Middle frontal gyrus (tissue), 1 donor: ENCODE measurements around the gene FGF14.

Experiments
- DNase-seq: peaks from one replicate; pipeline ENCODE4 v3.0.0-alpha.2; 2015; ENCODE audit warnings: low spot score; ENCODE audit errors: extremely low spot score

The FGF14 gene

DNA sequence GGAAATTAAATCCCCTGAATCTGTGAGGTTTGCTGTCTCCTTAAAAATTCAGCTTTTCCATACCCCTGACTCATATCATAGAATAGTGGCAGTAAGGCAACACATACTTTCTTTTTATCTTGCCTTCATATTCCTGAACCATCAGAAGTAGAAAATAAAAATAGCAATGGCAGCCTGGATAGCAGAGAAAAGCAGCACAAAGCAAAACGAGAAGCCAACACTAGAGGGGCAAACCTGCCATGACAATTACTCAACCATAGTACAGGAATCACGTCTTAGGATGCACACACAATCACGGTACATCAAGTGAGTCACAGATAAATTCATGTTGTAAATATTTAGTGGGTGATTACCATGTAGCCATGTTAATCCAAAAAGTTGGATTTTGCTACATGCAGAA, 606.4 kb downstream of the FGF14 start:
- no peak for DNase-seq

DNA sequence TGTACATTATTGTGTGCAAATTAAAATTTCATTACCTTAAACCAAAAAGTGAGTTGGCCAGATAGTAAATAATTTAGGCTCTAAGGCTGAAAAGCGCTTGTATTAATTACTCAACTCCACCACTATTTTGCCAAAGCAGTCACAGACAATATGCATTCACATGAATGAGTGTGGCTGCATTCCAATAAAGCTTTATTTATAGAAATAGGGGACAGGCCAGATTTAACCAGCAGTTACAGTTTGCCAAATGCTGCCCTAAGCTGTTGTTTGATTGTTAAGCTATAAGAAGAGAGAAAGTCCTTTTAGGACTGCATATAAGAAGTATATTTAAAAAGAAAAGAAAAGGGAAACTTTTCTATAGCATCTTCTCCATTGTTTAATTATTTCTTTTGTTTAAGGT, 606.8 kb downstream of the FGF14 start:
- no peak for DNase-seq

DNA sequence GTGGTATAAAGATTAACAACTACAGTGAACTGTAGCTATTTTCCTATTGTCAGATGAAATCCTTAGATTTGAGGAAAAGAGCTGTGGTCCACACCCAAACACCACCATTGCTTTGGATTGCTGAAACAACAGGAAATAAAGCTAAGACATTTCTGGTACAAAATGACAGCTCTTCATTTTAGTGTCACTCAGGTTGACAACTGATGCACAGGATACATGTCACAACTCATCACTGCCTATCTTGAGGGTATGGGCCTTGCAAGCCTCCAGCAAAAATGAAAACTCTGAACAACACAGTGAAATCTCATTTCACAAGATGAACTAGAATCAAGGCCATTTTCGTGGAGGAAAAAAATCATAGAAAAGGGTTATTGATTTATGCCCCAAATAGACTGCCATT, 609.7 kb downstream of the FGF14 start:
- DNase-seq, result no peak

DNA sequence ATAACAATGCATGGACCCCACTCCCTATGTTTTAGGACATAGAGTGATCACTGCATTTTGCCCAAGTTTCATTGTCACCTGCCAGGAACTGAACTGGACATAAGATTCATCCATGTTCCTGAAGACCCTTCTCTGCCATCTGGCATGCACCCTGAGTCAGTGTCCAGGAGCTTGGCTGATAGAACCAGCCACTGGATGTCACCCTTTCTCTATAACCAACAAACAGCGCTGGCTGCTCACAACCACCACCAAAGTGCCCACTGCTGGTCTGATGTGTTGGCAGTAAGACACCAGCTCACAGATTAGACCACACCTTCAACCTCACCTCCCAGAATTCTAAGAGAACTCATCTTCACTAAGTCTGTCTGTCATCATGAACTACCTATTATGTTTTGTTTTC, 616.0 kb downstream of the FGF14 start:
- no peak for DNase-seq

DNA sequence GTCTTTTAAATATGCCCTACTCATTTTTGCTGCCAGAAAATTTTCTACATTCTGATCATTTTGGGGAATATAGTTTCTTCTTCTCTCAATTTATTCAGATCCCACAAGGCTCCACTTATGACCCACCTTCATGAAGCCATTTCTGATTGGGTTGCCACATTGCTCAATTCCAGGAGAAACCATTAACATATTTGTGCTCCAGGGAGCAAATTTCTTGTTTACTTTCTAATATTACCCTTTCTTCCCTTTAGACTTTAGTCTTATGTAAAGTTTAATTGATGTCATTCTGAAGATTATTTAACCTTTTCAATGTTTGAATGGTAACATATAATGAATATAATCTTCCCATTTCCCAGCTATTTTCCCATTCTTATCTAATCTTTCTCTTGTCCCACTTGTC, 617.5 kb downstream of the FGF14 start:
- DNase-seq, result no peak

DNA sequence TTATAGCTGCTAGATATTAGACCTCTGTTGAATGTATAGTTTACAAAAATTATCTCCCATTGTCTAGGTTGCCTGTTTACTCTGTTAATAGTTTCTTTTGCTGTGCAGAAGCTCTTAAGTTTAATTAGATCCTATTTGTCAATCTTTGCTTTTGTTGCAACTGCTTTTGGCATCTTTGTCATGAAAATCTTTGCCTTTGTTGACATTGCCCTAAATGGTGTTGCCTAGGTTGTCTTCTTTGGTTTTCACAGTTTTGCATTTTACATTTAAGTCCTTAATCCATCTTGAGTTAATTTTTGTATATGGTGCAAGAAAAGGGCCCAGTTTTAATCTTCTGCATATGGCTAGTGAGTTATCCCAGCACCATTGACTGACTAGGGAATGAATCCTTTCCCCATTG, 618.3 kb downstream of the FGF14 start:
- DNase-seq, result no peak

DNA sequence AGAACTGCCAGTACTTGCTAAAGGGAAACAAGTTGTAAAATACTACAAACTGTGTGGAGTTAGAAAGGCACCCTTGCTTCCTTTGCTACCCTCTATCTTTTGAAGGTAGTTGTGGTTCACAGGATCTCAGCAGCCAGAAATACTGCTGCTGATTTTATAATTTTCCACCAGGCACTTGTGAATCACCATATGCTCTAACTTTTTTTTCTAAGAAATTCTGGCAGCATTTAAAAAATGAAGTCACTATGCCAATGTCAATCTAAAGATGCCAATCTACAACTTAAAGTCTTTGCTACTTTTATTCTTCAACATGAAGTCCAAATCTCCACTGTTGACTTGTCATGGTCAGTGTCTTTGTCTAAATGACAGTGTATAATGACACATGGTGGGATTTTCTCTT, 621.6 kb downstream of the FGF14 start:
- DNase-seq, result no peak

DNA sequence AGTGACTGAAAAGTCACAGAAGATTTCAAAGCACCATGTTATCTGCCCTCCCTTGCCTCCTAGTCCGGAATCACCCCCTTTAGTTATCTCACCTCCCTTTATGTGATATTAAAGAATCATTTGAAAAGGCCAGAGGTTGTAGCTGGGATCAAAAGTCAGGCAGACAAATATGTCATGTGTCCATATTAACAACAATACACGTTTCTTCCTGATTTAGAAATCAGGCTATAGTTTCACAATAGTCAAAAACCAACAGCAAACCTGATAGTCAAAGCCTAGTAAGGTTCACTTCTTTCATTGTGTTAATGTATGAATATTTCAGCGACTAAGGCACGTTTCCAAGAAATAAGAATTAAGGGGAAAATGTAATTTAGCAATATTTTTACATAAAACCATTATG, 622.7 kb downstream of the FGF14 start:
- no peak for DNase-seq

DNA sequence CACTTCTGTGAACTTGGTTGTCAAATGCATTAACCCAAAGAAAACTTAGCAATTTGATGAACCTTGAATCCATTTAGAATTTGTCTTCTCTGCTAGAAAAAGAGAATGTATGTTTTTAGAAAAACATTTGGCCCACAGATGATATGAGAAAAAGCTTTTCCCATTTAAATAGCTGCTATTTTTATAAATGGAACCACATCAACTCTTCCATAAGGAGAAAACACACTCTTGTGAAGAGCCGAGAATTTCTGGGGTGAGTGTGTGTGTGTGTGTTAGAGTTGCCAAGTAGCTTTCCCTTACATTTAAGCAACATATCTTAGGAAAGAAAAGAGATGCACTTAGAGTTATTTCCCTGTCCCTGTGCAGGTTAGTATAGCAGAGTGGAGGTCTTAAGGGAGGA, 626.6 kb downstream of the FGF14 start:
- DNase-seq, result no peak

DNA sequence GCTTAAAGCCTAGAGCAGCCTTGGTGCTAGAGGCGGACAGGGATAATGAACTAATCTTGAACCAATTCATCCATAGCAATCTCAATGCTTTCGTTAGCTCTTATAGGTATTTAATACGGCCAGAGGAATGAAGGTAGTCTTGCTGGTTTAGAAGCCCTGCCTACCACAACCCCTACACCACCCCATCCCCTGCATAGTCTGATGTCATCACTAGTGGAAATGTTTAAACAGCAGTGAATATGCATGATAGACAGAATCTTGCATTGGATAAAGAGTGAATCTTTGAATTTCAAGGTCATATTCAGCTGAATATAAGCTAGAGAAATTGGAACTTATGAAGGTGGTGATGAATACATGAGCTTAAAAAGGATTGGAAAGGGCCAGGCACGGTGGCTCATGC, 627.5 kb downstream of the FGF14 start:
- no peak for DNase-seq

DNA sequence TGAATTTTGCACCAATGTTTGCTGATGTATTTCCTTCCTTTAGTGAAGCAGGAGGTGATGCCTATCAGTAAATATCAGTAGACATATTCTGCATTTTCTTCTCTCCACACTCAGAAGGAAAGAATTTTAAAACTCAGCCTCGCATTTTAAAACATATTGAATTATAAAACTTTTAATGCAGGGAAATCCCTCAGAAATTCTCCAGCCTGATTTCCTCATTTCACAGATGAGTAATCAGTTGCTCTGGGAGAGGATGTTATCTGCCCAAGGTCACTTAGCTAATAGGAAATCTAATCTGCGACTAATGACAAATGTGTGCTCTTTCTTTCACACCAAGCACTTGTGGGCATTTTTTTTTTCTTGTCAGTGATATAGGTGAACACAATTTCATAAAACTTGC, 628.8 kb downstream of the FGF14 start:
- DNase-seq, result no peak

DNA sequence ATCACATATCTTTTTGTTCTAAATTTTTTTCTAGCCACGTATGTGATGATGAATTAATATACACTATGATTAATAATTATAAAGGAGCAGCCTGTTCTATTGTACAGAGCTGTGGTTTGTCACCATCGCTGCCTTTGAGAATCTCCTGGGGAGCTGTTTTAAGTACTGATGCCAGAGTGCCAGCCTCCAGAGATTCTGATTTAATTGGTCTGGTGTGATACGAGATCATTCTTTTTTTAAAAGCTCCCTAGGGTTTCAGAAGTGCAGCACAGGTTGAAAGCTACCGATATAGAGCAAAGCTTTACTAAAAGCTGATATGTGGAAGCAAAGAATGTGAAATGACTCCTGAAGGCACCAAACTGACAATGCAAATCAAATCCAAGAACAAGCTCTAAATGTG, 634.7 kb downstream of the FGF14 start:
- no peak for DNase-seq

DNA sequence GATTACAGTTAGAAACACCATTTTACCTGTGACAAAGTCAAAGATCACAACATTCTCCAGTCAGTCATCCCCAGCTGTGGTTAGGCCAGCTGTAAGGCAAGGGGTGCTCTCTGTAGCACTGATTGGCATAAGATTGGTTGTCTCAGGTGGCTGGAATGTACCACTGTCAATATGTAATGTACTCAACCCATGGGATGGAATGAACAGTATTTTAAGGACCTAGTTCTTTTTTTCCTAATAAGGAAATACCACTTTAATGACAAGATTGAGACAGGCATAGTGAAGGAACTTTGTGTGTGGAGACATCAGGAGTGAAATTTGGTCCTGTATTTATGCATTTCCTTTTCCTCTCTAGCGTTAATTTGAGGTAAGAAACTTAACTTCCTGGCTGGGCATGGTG, 638.7 kb downstream of the FGF14 start:
- DNase-seq, result no peak

DNA sequence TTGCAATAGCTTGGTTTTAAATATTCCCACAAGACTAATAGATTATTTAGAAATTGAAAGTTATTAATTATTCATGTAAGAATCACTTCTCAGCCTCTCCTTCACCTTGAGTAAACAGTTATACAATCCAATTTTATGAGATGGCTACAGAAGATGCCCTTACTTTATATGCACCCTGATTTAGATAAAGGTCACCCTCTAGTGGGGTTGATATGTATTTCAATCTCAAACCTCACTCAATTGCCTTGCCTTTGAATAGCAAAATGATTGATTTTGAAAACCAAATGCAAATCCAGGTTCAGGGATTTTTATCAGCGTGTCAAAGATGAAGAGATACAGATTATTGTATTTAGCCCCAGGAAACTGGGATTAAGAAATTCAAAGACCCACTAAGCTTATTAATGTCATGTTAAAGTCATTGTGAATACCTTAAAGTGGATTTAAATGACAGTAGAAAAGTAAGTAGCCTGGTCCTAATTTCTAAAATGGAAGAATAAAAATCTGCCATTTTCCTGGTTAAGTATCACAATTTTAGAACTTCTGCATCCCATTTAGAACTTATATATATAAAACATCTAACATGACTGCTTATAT, 644.3 kb downstream of the FGF14 start:
- no peak for DNase-seq

DNA sequence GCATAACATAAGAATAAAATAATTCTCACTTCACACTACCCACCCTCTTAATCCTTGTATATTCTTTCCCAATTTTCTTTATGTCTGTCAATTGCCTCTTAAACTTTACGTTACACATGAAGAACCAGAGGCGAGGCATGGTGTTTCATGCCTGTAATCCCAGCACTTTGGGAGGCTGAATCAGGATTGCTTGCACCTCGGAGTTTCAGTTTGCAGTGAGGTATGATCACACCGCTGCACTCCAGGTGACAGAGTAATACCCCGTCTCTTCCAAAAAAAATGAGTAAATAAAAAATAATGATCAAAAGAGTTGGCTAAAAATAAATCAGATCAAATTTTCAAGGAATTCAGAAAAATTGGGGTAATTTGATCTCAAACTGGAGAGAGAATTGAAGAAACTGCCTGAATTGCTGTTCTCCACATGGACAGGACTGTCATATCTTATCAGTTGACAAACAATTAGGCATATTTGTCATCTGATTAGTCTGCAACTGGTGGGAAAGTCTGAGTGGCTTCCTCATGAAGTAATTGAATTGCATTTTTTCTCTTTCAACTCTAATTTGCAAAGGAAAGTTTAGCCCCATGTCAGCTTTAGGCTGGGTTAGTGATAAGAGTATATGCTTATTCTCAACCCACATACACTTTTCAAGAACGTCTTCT, 646.5 kb downstream of the FGF14 start:
- DNase-seq, result no peak

DNA sequence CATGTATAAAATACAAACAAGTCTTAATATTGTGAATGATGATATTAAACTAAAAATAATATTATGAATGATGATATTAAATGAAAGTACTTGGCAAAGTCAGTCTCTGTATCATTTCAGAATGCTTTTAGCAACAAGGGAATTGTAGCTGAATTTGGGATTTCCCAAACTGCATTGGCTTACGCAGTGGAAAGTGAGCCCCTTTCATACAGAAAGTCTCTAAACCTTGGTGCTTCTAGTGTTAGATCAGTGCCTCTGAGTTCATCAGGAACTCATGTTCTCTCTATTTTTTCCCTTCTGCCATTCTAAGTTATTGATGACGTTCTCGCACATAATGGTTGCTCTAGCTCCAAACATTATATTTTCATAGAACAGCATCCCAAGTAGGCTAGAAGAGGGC, 649.4 kb downstream of the FGF14 start:
- no peak for DNase-seq

DNA sequence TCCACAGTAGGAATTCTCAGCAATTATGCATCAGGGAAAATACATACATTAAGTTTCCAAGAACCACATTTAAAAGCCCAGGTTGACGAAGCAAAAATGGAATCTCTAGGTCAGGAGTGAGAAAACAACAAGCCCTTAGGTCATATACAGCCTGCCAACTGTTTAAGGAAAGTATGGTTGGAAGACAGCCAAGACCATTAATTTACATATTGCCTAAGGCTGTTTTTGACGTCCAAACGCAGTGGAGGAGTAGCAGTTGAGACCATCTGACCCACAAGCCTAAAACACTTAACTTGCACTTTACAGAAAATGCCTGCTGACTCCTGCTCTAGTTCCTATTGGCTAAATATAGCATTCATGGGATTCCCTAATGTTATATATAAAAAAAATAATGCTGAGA, 650.4 kb downstream of the FGF14 start:
- no peak for DNase-seq

DNA sequence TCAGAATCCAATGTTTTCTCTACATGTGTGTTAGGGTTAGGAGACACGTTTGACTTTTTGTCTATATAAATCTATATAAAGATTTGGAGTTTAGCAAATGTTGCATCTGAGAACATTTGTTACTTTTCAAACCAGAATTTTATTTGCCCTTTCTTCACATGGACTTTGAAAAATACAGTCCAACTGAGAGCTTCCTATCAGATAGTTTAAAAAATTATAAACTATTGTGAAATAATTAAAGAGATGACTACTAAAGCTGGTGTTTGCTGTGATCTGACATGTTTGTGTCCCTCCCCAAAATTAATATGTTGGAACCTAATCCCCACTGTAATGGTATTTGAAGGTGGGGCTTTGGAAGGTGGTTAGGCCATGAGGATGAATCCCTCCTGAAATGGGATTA, 652.3 kb downstream of the FGF14 start:
- DNase-seq, result no peak

DNA sequence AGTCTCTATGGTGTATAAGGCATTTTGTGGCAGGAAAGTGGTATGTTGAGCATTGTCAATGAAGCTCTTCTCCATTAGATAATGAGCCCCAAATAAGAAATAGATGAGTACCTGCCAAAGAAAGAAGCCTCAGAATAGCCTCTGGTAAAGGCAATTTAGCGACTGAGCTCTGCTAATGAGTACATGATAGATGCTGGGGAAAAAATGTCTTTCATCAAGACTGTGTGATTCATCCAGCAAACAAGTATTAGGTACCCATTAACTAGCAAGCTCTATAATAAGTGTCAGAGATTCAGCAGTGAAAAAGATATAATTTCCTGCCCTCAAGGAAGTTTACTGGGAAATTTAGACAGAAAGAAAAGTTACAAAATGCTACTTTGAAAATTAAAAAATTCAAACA, 654.8 kb downstream of the FGF14 start:
- no peak for DNase-seq

DNA sequence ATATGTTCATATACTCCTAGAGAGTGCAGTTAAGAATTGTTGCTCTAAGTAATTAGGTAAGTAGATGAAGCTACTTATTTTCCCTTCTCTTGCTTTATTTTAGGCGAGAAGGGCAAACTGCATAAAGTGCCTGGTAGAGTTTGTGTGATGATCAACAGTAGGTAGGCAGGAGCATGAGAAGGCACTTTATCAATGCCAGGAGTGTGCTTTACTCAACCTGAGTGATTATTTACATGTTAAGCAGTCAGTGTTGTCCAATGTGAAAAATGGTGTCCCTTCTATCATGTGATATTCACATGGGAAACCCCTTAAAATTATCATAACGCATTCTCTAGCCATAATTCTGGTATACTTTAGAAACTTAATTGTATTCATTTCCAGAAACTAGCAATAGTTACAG, 655.3 kb downstream of the FGF14 start:
- no peak for DNase-seq

DNA sequence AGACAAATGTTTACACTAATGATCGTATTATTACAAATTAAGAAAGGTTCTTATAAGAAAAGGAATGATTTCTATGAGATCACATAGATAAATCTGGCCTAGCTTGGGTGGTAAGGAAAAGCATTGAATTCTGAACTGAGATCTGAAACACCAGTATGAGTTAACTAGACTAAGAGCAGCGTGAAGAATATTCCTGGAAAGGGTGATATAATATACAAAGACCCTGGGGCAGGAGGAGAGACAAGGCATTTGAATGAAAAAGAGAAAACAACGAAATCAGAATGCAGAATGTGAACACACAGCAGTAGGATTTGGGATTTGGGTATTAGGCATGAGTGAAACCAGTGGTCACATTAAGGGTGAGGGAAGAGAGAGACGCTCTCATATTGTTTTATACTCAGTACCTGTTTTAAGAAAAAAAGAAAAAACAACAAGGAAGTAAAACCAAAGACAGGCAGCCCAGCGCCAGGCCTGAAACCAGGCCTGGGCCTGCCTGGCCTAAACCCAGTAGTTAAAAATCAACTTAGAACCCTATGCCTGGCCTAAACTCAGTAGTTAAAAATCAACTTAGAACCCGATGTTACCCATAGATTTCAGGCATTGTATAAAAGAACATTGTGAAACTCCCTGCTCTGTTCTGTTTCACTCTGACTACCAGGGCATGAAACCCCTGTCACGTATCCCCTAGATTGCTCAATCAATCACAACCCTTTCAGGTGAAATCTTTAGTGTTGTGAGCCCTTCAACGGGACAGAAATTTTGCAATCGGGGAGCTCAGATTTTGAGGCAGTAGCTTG, 662.3 kb downstream of the FGF14 start:
- no peak for DNase-seq

DNA sequence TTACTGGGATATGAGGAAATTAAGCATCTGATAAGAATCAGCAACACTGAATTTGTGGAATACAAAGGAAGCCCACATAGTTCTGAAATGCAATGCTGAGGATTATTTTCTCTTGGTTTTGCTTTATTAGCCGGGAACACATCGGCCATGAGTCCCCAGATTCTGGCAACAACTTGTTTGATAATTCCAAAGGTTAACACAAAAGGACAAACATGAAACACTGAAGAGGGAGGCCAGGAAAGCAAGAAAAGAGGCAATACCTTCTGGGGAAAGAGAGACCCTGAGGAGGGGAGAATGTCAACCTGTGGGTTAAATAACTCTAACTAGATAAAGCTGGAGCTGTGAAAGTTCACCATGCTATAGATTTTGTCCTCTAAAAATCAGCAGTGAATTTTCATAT, 663.5 kb downstream of the FGF14 start:
- DNase-seq, result no peak

DNA sequence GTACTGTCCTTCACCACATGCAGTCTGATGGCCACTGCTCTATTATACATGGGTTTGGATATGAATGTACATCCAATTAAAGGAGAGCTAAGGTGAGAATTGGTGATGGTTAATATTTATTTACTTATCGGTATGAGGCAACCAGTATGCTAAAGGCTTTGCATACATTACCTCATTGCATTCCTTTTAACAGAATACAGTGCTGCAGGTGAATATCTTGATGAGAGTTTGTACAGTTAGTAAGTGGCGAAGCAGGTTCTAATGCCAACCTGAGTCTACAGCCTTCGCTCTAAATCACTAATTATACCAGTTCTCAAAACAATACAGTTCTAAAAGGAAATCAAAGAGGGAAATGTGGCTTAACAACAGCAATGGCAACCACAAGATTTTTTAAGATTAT, 665.3 kb downstream of the FGF14 start:
- DNase-seq, result no peak
